ENCODE data around the gene RTBDN.
"Not testable (repeated sequence)": the region's sequence is repeated elsewhere in the genome, so short reads cannot be mapped to it uniquely, and the experiment has no call there.

RTBDN gene

DNA sequence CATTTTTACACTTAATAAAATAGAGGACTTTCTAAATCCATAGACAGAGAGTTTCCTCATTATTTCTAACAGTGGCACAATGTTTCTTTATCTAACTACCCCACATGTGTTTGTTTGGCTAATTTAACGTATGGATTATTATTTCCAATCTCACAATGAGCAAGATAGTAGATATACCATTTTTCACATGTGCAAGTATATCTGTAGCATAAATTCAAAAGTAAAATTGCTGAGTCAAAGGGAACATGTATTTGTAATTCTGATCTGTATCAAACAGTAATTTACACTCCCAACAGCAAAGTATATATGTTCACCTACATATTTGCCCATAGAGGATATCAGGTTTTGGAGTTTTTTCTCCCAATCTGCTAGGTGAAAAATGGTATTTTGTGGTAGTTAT, 22.3 kb upstream of the RTBDN start:
- no peak for DNase-seq

DNA sequence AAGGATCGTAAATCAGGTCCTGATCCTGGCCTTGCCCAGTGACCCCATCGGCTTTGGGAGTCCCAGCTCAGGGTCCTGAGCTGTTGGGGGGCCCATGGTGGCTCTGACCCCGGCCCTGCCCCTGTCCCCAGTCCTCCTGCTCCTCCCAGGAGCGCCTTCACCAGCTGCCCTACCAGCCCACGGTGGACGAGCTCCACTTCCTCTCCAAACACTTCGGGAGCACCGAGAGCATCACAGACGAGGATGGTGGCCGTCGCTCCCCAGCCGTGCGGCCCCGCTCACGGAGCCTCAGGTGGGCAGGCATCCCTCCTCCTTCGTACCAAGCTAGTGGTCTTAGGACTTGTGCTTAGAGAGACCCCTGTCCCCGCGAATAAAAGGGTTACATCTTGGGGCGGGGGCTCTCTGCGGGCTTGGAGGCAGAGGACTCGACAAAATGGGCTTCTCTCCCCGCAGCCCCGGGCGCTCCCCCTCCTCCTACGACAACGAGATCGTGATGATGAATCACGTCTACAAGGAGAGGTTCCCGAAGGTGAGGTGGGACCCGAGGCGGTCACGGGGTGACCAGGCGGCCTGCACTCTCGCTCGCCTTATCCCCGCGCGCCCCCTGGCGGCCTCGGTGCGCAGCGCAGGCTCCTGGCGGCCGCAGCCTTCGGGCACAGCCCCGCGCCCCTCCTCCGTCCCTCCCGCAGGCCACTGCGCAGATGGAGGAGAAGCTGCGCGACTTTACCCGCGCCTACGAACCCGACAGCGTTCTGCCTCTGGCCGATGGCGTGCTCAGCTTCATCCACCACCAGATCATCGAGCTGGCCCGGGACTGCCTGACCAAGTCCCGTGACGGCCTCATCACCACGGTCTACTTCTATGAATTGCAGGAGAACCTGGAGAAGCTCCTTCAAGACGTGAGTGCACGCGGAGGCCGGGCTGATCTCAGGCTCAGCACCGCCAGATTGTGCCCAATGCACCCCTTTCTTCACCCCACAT, 13.1 kb upstream of the RTBDN start:
- DNase-seq = peak; percentile 62

DNA sequence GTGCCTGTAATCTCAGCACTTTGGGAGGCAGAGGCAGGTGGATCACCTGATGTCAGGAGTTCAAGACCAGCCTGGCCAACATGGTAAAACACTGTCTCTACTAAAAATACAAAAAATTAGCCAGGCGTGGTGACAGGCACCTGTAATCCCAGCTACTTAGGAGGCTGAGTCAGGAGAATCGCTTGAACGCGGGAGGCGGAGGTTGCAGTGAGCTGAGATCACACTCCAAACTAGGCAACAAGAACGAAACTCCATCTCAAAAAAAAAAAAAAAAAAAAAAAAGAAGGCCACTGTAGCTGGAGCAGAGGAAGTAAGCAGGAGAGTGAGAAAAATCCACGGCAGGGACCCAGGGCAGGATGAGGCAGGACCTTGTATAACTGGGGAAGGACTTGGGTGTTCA, 12.2 kb upstream of the RTBDN start:
- DNase-seq = not testable (repeated sequence)

DNA sequence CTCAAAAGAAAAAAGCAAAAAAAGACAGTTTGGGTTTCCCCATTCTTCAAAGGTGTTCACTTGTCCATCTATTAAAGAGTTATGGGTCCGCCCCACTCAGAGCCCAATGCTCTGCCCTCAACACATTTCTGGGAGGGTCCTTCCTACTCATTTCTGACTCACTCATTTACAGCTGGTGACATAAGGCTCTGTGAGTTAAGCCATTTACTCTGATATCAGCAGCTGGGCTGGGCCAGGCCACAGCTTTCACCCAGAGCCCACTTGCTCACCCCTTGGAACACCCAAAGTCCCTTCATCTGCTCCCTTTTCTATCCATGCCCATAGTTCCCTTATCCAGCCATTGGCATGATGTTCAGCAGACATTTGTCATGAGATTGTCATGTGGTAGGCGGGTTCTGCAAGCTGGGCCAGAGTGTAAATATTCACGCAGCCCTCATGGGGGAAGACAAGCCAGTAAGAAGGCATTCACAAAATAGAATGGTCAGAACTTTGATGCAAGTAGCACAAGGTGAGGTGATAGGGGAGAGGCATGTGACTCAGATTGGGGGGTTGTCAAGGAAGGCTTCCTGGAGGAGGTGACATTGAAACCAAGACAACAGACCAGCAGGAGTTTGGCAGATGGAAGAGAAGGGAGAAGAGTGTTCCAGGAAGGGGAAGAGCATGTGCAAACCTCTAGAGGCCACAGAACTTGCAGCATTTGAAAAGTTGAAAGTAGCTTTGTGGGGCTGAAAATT, 9.8 kb upstream of the RTBDN start:
- DNase-seq = no peak

DNA sequence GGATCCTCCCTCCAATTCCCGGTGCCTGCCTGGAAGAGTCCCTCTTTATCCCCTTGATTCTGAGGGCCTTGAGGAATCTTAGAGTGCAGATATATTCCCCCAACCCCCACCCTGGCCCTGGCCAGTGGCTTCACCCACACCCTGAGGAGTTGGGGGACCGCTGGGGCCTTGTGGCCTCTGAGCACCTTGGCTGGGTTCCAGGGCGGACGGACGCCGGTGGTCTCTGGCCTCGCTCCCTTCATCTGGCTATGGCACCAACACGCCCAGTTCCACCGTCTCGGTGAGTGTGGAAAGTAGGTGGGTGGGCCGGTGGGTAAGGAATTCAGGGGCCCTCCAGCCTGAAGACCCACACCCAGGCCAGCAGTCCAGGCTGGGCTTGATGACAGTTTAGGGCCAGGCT, 8.9 kb upstream of the RTBDN start:
- no peak for DNase-seq

DNA sequence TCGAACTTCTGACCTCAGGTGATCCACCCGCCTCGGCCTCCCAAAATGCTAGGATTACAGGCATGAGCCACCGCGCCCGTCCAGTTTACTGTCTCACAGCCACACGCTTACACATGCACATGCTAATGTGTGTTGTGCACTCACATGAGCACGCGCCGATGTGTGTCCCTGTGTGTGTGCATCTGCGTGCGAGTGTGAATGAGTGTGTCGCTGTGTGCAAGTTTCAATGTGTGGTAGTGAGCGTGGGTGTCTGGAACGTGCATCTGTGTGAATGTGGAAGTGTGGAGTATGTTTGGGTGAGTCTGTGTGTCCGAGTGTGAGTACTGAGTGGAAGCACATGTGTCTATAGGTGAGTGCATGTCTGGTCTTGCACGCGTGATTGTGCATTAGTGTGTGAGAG, 8.1 kb upstream of the RTBDN start:
- no peak for DNase-seq

DNA sequence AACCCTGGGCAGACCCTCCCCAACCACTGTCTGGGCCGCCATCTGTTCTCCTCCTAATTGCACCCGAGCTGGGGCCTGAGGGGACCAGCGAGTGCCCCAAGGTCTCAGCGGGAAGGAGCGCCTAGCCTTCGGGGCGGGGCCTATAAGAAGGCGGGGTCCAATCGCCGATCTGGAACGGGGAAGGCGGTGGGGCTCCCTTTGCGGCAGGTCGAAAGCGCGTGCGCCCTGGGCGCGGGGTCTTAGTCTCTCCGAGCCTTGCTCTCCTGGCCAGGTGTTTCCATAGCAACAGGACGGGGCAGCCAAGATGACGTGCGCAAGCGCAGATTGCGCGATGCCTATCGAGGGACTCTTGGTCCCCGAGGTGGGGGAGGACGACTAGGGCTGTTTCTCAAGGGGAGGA, 6.7 kb upstream of the RTBDN start:
- DNase-seq = no peak

DNA sequence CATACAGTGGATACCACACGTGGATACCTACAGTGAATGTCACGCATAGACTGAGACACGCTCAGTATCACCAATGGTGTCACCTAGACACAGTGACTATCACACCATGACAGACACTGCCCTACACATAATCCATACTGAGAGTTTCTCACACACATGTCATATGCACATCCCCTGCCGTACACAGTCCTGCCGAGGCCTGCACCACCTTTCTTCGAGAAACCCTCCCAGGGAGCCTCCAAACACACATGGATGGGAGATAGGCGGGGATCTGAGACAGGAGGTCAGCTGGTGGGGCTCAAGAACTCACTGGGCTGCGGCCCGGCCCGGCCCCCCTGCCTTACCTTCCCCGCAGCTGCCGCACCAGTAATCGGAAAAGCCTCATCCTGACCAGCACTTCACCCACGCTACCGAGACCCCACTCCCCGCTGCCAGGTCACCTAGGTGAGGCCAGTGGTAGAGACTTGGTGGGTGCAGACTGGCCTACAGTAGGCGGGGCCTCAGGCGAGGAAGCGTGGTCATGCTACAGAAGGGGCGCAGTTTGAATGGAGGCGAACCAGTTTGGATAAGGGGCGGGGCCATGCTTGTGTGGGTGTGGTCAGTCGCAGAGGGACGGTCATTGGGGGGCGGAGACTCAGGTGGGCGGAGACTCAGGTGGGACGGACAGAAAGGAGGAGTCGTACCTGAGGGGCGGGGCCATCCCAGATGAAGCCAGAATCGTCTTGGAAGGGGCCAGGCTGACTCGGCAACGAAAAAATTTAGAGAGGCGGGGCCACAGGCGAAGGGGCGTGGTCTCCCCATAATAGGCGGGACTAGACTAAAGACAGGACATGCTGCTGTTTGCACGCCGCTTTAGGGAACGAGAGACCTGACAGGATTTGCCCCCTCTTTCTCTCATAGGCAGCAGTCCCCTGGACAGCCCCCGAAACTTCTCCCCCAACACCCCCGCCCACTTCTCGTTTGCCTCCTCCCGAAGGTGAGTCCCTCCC, 6.0 kb upstream of the RTBDN start:
- no peak for DNase-seq

DNA sequence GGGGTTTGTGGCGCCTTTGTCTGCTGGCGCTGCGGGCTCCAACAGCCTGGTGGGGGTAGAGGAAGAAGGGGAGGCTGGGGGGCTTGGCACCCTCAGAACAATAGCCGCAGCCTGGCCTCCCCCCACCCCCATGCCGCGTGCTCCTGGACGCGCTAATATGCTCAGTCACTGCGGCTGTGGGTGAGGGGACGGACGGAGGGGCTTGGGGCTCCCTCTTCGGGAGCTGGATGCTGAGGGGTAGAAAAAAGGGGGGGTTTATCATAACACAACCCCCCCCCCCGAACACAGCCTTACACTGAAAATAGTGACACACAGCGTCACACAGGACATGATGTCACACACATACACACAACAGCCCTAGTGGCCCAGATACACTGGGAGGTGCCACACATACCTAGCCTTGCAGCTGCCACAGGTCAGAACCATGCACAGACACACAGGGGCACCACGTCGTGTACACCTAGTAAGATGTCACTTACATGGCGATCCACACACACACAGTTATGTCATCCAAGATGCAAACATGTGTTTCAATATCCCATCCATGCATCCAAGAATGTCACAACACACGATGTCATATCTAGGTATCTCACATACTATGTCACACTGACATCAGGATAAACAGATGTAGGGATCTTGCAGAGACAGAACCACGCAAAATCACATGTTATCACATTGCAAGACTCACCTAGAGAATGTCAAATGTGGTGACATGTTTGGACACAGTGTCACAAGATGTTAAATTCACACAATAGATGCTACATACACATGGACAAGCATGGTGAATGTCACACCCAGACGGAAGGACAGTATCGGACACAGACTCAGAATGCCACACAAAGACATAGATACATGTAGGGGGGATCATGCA, 4.7 kb upstream of the RTBDN start:
- no peak for DNase-seq

DNA sequence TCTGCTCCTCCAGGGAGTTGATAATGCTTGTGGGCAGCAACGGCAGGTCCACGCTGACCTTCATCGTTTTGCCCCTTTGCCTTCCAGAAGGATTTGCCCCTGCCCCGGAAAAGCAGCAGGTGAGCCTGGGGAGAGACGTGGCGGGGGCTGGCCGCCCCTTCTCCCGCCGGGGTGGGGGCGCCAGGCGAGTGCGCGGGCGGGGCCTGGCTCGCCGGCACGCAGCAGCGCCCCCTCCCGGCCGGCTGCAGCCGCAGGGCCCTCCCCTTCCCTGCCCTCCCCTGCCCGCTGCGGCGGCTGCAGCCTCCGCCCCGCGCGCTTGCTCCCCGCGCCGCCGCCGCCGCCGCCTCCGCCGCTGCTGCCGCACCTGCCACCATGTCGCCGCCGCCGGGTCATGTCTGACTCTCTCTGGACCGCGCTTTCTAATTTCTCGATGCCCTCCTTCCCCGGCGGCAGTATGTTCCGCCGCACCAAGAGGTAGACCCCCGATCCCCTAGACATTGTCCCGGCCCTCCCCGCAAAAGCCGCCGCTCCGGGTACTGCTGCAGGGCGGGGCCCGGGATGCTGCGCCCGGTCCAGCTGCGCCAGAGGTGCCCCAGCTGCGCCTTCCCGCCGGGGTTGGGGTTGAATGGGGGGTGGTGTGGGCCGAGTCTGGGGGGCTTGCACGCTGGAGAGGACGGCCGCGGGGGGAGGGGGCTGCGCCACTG, 4.0 kb upstream of the RTBDN start, which contains the start of gene MAST1:
Gene MAST1, plus strand, starts transcription at position 334 of the 704 bp plus-strand sequence. Its CDS starts 58 bp downstream, at position 392.
- no peak for DNase-seq

DNA sequence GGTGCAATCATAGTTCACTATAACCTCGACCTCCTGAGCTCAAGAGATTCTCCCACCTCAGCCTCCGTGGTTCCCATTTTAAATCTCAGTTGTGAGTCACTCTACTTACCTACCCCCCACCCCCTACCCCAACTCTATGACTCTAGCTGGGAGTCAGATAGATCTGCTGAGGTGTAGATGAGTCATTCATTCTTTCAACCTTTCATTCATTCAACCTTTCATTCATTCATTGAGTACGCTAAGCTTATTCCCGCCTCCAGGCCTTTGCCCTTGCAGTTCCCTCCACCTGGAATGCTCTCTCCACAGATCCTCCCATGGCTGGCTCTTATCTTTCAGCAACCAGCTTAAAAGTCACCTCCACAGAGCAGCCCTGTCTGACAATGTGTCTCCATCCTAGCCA, 2.8 kb upstream of the RTBDN start:
- no peak for DNase-seq

DNA sequence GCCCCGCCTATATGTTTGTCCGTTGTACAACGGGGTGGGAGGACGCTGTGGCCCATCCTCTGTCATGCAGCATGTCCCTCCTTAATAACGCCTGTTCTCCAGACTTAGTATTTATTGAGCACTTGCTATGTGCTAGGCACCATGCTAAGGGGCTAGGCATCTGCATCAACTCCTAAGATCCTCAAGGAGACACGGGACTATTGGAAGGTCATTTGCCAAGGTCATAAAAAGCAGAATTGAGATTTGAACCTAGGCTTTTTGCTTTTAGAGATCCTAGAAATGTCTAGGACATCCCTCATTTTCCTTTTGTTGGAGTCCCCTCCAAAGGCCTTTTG, 2.1 kb upstream of the RTBDN start:
- no peak for DNase-seq

DNA sequence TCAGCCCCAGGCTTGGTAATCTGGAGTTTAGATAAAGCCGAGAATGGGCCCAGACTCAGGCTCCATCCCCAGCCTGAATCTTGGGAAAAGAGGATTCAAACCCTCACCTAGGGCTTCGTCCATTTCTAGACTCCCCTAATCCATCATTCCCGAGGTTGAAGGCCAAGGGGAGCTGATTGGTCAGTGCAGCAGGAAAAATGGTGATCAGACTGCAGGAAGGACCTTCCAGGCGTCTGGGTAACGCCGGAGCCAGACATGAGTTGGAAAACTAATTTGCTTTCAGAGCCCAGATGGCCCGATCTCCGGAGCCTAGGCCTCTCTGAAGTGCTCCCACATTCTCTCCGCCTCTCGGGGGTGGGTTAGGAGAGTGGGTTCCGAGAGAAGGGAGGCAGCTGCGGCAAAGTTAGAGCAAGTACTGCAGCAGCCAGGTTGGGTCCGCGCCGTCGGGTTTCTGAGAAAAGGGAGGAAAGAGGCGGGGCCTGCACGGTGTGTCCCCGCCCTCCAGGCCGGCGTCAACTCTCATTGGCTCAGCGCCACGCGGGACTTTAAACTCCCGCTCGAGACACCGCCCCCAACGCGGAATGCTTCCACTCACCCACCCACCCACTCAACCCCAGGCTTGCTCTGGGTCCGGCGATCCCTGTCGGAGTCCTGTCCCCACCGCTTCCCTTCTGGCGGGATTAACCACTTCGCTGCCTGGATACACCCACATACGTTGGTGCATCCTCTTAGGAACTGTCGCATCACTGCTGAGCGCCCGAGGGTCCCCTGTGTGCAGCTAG, 788 bp upstream of the RTBDN start:
- DNase-seq = peak; percentile 60

DNA sequence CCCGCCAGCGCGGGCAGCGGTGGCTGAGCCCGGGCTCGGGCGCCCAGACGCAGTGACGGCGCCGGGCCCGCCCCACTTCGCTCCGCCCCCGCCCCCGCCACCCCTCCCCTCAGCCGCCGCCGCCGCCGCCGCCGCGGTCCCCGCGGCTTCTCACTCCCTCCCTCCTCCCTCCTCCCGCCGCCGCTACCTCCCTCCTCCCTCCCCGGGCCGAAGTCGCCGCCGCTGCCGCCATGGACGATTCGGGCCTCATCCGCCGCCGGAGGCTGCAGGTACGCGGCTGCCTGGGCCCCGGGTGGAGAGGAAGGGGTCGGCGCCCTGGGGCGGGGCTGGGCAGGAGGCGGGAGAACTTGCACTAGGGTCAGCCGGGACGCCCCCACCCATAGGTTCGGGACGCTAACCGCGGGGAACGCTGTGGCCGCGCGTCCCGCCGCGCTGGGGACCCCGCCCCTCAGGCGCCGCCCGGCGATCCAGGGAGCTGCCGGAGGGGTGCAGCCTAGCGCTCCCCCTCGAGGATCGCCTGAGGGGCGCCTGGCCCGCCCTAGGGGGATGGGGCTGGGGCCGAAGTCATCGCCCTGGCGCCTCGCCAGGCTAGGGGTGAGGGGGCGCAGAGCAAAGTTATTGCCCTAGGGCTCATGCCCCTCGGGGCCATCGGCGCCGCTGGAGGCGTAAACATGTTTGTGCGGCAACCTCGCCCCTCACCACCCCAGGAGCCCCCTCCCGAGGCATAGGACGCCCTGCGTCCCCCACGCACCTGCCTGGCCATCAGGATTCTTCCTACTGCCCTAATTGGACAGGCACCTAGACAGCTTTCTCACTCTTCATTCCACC, 427 bp downstream of the RTBDN start:
- DNase-seq = peak; percentile 60

DNA sequence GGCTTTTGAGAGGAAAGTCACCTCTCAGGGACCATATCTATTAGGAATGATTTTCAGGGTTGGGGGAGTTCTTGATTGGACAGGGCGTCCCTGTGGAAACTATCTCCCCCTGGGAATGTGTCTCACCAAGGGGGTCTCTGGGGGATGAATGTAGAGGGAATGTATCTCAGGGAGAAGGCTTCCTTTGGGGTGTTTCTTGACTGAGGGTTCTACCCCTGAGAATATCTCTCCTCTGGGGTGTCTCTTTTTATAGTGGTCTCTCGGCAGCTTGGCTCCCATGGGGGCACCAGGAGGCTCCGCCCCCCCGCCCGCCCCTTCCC, 1.0 kb downstream of the RTBDN start:
- DNase-seq = no peak

DNA sequence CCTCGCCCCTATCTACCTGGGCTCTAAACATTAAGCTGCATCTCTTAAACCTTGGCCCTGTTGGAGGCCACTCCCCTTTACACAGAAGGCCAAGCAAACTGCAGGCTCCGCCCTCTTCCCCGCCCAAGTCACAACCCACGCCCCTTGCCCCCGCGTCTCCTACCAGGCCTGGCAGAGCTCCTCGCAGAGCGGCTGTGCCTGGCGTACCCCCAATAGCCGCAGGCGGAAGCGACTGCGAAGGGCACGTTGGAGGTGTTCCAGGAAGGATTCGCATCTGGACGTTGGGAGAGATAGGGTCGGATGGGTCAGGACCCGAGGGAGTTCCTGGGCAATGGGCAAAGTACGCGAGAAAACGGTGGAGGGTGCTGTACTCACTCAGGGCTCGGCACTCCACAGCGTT, 5.9 kb downstream of the RTBDN start:
- peak; percentile 51 for DNase-seq

DNA sequence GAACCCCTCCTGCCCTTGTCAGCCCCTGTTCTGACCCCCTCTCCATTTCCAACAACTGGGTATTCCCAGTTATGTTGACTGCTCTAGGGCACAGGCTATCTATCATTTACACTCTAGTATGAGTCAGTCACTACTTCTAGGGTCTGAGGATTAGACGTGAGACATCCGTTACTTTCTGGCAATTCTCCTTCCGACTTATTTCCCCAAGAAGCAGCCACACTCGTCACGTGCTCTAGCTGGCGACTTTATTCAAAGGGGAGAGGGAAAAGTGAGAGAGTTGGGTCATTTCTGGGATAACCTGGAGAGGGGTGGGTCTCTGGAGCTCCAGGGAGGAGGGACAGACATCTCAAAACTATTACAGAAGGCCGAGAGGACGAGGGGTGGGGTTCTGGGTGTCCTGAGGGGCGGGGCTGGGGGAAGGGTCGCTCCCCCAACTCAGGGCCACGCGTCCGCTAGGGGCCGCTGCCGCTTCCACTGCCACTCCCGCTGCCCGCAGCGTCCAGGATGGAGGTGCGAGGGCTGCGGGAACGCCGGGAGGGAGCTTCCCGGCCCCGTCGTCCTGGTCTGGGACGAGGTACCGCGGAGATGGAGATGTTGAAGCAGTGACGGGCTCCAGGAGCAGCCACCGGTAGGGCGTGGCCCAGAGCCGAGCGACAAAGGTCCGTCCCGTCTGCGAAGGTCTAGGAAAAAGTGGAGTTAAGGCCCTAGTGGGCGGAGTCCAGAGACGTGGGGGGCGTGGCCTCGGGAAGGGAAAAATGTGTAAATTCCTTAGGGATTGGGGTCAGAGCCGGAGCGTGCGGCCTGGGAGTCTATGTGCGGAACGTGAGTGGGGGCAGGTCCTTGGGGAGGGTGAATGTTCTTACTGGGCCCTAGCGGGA, 8.9 kb downstream of the RTBDN start:
- no peak for DNase-seq

DNA sequence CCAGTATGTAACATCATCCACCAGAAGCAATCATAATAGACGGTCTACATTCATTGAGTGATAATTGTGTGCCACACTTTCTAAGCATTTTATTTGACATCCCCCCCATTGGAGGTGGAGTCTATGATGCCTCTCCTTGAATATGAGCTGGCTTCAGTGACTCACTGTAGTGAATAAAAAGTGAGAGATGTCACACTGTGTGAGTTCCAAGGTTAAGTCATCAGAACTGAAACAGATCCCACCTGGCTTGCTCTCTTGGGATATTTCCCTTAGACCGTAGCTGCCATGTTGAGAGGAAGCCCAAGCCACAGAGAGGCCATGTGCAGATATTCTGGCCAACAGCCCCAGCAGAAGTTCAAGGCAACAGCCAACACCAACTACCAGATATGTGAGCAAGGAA, 12.6 kb downstream of the RTBDN start:
- no peak for DNase-seq

DNA sequence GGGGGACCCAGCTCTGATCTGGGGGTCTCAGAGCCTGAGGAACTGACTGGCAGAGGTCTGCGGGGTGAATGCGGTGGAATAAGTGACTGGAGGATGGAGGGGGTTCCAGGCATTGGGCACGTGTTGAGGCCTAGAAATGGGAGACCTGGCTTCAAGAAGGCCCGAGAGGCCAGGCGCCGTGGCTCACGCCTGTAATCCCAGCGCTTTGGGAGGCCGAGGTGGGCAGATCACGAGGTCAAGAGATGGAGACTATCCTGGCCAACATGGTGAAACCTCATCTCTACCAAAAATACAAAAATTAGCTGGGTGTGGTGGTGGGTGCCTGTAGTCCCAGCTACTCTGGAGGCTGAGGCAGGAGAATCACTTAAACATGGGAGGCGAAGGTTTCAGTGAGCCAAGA, 16.6 kb downstream of the RTBDN start:
- DNase-seq = not testable (repeated sequence)

Data from NCI-H510A (cell line).